ENCODE results near the gene PPWD1. TPM values are rescaled to one million over a fixed set of nuclear protein-coding genes. Genes with fewer than 3 reads are reported as not detected.

PPWD1 gene
- total and polyA plus RNA-seq, 2 of the 13 experiments (the other 11 are each of a cell fraction or from before 2014, with no cell fraction given): 7.4 to 44.3 TPM

GRCh38 chr5:65562731-65563701, at the start of gene PPWD1, which contains the start of gene CENPK (continued):
- TF ChIP-seq AKNA (CRISPR knock-in tag; IDR thresholded peaks at IDR 0.05; ENCODE audit: borderline replicate concordance): peak; percentile 84; the same call in 1 of the 2 replicates
- no peak for TF ChIP-seq MED8 (CRISPR knock-in tag; IDR thresholded peaks at IDR 0.05; ENCODE audit: insufficient replicate concordance)
- 0 out of 2 replicates have a peak, but pooled peaks have one; percentile 86 for TF ChIP-seq ZSCAN30 (CRISPR knock-in tag; IDR thresholded peaks at IDR 0.05)
- TF ChIP-seq XRCC5 (optimal IDR thresholded peaks at IDR 0.05; ENCODE audit: low read length): peak; percentile 61
- peak; percentile 90 for TF ChIP-seq ZNF687 (CRISPR knock-in tag; IDR thresholded peaks at IDR 0.05)
- TF ChIP-seq NFYC (CRISPR knock-in tag; IDR thresholded peaks at IDR 0.05): peak; percentile 99
- TF ChIP-seq ZNF460 (CRISPR knock-in tag; IDR thresholded peaks at IDR 0.05; ENCODE audit: borderline replicate concordance): no peak
- TF ChIP-seq ZSCAN20 (CRISPR knock-in tag; IDR thresholded peaks at IDR 0.05; ENCODE audit: borderline replicate concordance): no peak
- TF ChIP-seq SMAD9 (CRISPR knock-in tag; IDR thresholded peaks at IDR 0.05): no peak
- peak; percentile 62; the same call in 1 of the 2 replicates for TF ChIP-seq ZSCAN21 (CRISPR knock-in tag; IDR thresholded peaks at IDR 0.05; ENCODE audit: borderline replicate concordance)
- no peak for TF ChIP-seq ZNF281 (CRISPR knock-in tag; IDR thresholded peaks at IDR 0.05; ENCODE audit: borderline replicate concordance)
- no peak for TF ChIP-seq ZNF260 (CRISPR knock-in tag; IDR thresholded peaks at IDR 0.05; ENCODE audit: borderline replicate concordance, low read depth)
- TF ChIP-seq GABPB1 (CRISPR knock-in tag; IDR thresholded peaks at IDR 0.05): peak; percentile 80
- peak; percentile 43; the same call in 1 of the 2 replicates for TF ChIP-seq MEIS1 (CRISPR knock-in tag; IDR thresholded peaks at IDR 0.05; ENCODE audit: borderline replicate concordance)
- TF ChIP-seq FOXP1 (IDR thresholded peaks at IDR 0.05): no peak
- TF ChIP-seq FOXP1 (CRISPR knock-in tag; IDR thresholded peaks at IDR 0.05): no peak

Data from HepG2 (cell line).